Astrocyte (in vitro differentiated cells and primary cell): Measurements from ENCODE around the gene MIOX. TPM values are rescaled to one million over a fixed set of nuclear protein-coding genes. Genes with fewer than 3 reads are reported as not detected.

Source experiments
- DNase-seq: peaks from one replicate; pipeline ENCODE4 v3.0.0-alpha.2; 2010; ENCODE audit warnings: low read depth
- FAIRE-seq: peaks from 2 replicates; lab custom pipeline; 2011; peaks lifted over from hg19 to GRCh38; lab: Jason Lieb, UNC
- H2AFZ ChIP-seq: 2 replicates; pipeline ENCODE4 v1.6.0; 2012; ENCODE audit warnings: low read depth, low read length, inconsistent platforms
- H3K27ac ChIP-seq: 2 replicates; pipeline ENCODE4 v1.5.1; 2011; ENCODE audit warnings: low read depth, low read length, inconsistent platforms
- H3K27me3 ChIP-seq: 2 replicates; pipeline ENCODE4 v1.6.0; 2011; ENCODE audit warnings: low read length, inconsistent platforms; ENCODE audit not compliant: insufficient read depth
- H3K36me3 ChIP-seq: 2 replicates; pipeline ENCODE4 v1.5.1; 2011; ENCODE audit warnings: low read length, inconsistent platforms; ENCODE audit not compliant: insufficient read depth
- H3K4me1 ChIP-seq: 2 replicates; pipeline ENCODE4 v1.5.1; 2011; ENCODE audit warnings: low read length, inconsistent platforms; ENCODE audit not compliant: insufficient read depth
- H3K4me2 ChIP-seq: 2 replicates; pipeline ENCODE4 v1.6.0; 2012; ENCODE audit warnings: low read length, inconsistent platforms
- H3K4me3 ChIP-seq: 2 replicates; pipeline ENCODE4 v1.5.1; 2011; ENCODE audit warnings: low read depth, mild to moderate bottlenecking, low read length, inconsistent platforms; ENCODE audit not compliant: insufficient read depth
- H3K79me2 ChIP-seq: 2 replicates; pipeline ENCODE4 v1.6.0; 2012; ENCODE audit warnings: mild to moderate bottlenecking, low read length, inconsistent platforms; ENCODE audit not compliant: insufficient read depth
- H3K9ac ChIP-seq: 2 replicates; pipeline ENCODE4 v1.6.0; 2012; ENCODE audit warnings: mild to moderate bottlenecking, low read length, inconsistent platforms
- H3K9me3 ChIP-seq: 2 replicates; pipeline ENCODE4 v1.5.1; 2012; ENCODE audit warnings: low read depth, mild to moderate bottlenecking, low read length, inconsistent platforms; ENCODE audit not compliant: insufficient read depth
- H4K20me1 ChIP-seq: 2 replicates; pipeline ENCODE4 v1.6.0; 2012; ENCODE audit warnings: low read length, inconsistent platforms; ENCODE audit not compliant: insufficient read depth
- H3K27ac Mint-ChIP-seq: one replicate; pipeline ENCODE4 v1.8.0; 2021; ENCODE audit warnings: mild to moderate bottlenecking, mixed read lengths; ENCODE audit not compliant: unreplicated experiment
- H3K27me3 Mint-ChIP-seq: one replicate; pipeline ENCODE4 v1.8.0; 2021; ENCODE audit warnings: low read depth, mixed read lengths; ENCODE audit not compliant: unreplicated experiment
- H3K36me3 Mint-ChIP-seq: one replicate; pipeline ENCODE4 v1.8.0; 2021; ENCODE audit warnings: low read depth, mixed read lengths; ENCODE audit not compliant: unreplicated experiment
- H3K4me1 Mint-ChIP-seq: one replicate; pipeline ENCODE4 v1.8.0; 2021; ENCODE audit warnings: low read depth, mixed read lengths; ENCODE audit not compliant: unreplicated experiment
- H3K4me3 Mint-ChIP-seq: one replicate; pipeline ENCODE4 v1.8.0; 2021; ENCODE audit warnings: mild to moderate bottlenecking, moderate library complexity, mixed read lengths; ENCODE audit not compliant: unreplicated experiment
- H3K9me3 Mint-ChIP-seq: one replicate; pipeline ENCODE4 v1.8.0; 2021; ENCODE audit warnings: mild to moderate bottlenecking, mixed read lengths; ENCODE audit not compliant: unreplicated experiment
- EZH2 ChIP-seq: IDR thresholded peaks from 2 replicates; pipeline ENCODE4 v1.6.1; 2012; ENCODE audit warnings: mild to moderate bottlenecking, low read length, inconsistent platforms; ENCODE audit not compliant: insufficient read depth
- total RNA-seq: library from RNA; stranded (reverse); gene quantifications from 2 replicates; pipeline ENCODE4 v1.2.1, GENCODE V29; 2021
- TF ChIP-seq, protein P1 (sequence below): IDR thresholded peaks from 2 replicates; pipeline ENCODE4 v1.5.1; 2011; ENCODE audit warnings: low read depth, mild to moderate bottlenecking, inconsistent platforms, low read length, moderate library complexity; ENCODE audit not compliant: insufficient read depth

The MIOX gene
- total RNA-seq, 1 donor from 2014 or later: 0.91 TPM

DNA sequence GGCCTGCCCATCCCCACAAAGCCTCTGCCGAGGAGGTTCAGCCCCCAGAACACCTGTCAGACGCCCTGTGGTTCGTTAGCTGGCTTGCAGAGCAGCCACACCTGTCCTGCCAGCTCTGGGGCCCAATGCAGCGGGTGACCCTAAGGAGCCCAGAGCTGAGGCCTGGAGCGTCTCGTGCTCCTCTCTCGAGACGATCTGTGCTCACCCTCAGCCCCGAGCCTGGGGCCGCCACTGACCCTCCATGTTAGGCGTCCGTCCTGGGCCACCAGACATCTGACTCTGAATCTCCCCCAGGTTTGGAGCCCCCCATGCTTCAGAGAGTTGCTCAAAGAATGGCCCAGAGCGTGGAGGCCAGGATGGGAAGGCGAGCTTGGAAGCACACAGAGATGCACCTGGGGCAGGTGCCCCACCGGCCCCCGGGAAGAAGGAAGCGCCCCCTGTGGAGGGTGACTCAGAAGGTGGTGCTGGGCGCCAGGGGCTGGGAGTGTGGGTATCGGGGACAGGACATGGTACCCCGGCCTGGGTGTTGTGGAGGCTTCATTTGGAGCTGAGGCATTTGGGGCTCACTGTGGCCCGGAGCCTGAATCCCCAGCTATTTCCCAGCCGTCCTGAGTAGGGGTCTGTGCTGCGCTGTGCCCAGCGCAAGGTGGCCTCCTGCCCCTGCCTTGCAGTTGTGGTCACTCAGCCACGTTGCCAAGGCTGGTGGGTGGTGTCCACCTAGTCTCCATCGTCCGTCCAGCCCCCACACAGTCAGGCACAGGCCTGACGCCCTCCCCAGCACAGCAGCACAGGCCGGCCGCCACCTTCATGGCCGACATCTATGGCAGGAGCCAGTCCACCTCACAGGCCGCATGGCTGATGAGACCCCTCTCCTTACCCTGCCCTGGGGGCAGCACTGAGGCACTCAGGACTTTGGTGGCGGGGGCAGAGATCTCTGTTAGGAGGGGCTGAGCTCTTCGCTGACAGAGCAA, 48.1 kb upstream of the MIOX start:
- Histone ChIP-seq H3K79me2 (no peaks in the 10 kb centered on the region), H2AFZ (no peak overlapping the region), H3K27ac (no peak overlapping the region), H3K27me3 (no peaks in the 10 kb centered on the region), H3K4me2 (no peak overlapping the region), H3K9me3 (no peaks in the 10 kb centered on the region), H3K36me3 (peaks cover 3% of the 10 kb centered on the region), H3K4me1 (no peaks in the 10 kb centered on the region), H3K9ac (no peak overlapping the region), H4K20me1 (peaks cover 12% of the 10 kb centered on the region), H3K4me3 (no peak overlapping the region)
- Mint-ChIP-seq H3K4me1 (peaks cover 3% of the 10 kb centered on the region), H3K9me3 (no peaks in the 10 kb centered on the region), H3K4me3 (no peak overlapping the region), H3K27me3 (no peaks in the 10 kb centered on the region), H3K36me3 (peaks cover 2% of the 10 kb centered on the region), H3K27ac (no peak overlapping the region)
- FAIRE-seq (no peak), DNase-seq (no peak)
- no peak for TF ChIP-seq EZH2
- TF ChIP-seq, protein P1, sequence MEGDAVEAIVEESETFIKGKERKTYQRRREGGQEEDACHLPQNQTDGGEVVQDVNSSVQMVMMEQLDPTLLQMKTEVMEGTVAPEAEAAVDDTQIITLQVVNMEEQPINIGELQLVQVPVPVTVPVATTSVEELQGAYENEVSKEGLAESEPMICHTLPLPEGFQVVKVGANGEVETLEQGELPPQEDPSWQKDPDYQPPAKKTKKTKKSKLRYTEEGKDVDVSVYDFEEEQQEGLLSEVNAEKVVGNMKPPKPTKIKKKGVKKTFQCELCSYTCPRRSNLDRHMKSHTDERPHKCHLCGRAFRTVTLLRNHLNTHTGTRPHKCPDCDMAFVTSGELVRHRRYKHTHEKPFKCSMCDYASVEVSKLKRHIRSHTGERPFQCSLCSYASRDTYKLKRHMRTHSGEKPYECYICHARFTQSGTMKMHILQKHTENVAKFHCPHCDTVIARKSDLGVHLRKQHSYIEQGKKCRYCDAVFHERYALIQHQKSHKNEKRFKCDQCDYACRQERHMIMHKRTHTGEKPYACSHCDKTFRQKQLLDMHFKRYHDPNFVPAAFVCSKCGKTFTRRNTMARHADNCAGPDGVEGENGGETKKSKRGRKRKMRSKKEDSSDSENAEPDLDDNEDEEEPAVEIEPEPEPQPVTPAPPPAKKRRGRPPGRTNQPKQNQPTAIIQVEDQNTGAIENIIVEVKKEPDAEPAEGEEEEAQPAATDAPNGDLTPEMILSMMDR: no peak

GRCh38 chr22:50439314-50439870, 47.3 kb upstream of the MIOX start:
- FAIRE-seq: no peak
- peaks cover 3% of the 10 kb centered on the region for H3K36me3 ChIP-seq

More at GRCh38 chr22:50439314-50439870, 47.3 kb upstream of the MIOX start:
- no peaks in the 10 kb centered on the region for H3K27me3 ChIP-seq
- peaks cover 3% of the 10 kb centered on the region for H3K4me1 Mint-ChIP-seq
- H3K79me2 ChIP-seq: no peaks in the 10 kb centered on the region
- TF ChIP-seq, protein P1: no peak
- no peak for TF ChIP-seq EZH2
- no peaks in the 10 kb centered on the region for H3K4me1 ChIP-seq
- H3K9ac ChIP-seq: no peak overlapping the region
- no peaks in the 10 kb centered on the region for H3K27me3 Mint-ChIP-seq
- no peak overlapping the region for H3K4me3 ChIP-seq
- no peak for DNase-seq
- no peak overlapping the region for H2AFZ ChIP-seq
- H3K9me3 Mint-ChIP-seq: no peaks in the 10 kb centered on the region
- H3K4me3 Mint-ChIP-seq: no peak overlapping the region
- H3K36me3 Mint-ChIP-seq: peaks cover 2% of the 10 kb centered on the region
- no peak overlapping the region for H3K4me2 ChIP-seq
- no peak overlapping the region for H3K27ac ChIP-seq
- peaks cover 17% of the 10 kb centered on the region for H4K20me1 ChIP-seq
- H3K27ac Mint-ChIP-seq: no peak overlapping the region
- H3K9me3 ChIP-seq: no peaks in the 10 kb centered on the region
